Superior temporal gyrus (tissue), 1 donor: ENCODE results near the gene CNKSR3.
A peak's percentile ranks its signal among the peaks of the same experiment; 100 is the strongest.

Source experiments
- DNase-seq: peaks from one replicate; pipeline ENCODE4 v3.0.0-alpha.2; 2016; ENCODE audit errors: extremely low spot score

The CNKSR3 gene

DNA sequence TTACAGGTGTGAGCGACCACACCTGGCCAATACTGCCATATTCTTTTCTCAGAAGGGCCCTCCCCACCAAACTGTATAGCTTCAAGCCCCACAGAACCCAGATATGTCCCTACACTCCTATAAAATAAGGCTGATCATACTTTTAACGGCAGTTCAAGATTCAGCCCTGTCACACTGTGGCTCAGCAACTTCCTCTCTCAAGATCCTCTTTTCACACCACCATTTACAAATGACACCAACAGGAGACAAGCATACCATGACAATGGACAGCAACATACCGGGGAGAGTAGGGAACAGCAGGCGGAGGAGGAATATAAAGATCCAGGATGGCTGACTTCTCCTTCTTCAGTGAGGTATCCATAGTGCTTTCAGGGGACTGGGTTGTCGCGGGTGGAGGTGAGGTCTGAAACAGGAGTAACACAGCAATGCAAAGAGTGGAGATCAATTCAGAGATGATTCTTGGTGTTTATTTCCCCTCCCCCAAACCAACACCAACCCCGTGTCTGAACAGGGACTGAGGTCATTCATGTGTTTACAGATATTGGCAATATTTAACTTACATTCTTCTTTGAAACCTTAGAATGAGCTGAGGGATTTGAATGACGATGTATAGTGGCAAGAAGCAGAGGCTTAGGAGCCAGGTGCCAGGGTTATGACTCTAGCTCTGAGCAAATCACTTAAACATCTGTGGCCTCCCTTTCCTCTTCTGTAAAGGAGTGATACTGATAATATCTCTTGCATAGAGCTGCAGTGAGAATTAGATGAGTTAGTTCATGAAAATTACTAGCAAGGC is 96.3 kb downstream of the CNKSR3 start:
- no peak for DNase-seq

DNA sequence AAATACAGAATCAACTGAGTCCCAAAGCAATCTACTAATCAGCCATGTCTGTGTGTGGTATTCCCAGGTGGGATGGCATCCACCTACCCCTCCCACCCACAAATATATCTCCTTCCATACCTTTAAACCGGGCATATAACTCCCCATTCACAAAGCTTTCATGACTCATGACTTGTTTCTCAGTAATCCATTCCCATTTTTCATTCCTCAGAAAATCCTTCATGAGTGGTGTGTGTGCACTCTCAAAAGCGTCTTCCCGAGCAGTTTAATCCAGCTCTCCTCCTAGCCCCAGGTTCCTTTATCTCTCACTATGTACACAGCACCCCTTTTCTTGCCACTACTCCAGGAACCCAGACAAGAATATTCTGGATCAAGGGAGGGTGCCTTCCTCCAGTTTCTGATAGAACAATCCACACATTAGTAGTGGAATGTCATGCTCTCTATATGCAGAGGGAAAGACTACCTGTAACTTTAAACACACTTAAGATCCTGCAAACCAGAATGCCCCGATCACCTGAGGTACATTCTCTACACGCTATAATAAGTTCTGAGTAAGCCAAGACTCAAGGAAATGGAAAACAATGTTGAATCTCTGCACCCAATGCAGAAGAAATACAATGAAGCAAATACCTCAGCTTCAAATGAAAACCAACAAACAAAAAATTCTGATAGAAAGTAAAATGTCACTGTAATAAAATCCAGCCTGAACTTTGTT is 98.2 kb downstream of the CNKSR3 start:
- DNase-seq, result peak; percentile 8

DNA sequence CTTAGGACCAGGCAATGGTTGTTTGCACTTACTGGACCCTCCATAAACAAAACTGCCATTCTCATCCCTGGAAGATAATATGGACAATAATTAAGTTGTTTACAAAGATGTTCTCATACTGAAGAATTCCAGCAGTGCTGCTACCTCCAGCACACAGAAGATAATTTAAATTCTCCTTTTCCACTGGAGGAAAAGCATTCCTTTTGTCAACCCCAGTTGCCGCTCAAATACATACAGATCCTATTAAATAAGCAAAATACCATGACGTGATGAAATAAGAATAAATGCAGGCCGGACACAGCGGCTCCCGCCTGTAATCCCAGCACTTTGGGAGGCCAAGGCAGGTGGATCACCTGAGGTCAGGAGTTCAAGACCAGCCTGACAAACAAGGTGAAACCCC is 99.4 kb downstream of the CNKSR3 start:
- DNase-seq, result no peak

GRCh38 chr6:154410619-154411072 is 99.8 kb downstream of the CNKSR3 start:
- DNase-seq, result peak; percentile 77

- DNase-seq, result peak; percentile 78
Measured at GRCh38 chr6:154408891-154409500, 101.5 kb downstream of the CNKSR3 start.

DNA sequence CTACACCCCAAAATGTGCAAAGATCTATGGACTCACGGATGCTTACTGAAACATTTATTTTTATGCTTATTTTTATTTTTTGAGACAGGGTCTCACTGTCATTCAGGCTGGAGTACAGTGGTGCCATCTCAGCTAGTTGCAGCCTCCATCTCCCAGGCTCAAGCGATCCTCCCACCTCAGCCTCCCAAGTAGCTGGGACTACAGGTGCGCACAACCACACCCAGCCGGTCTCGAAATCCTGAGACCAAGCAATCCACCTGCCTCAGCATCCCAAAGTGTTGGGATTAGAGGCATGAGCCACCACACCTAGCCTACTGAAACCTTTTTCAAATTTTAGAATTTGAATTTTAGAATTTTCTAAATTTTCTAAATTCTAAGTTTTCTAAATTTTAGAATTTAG is 103.0 kb downstream of the CNKSR3 start:
- DNase-seq, result no peak

- no peak for DNase-seq
Measured at GRCh38 chr6:154406869-154407268, 103.6 kb downstream of the CNKSR3 start.

DNA sequence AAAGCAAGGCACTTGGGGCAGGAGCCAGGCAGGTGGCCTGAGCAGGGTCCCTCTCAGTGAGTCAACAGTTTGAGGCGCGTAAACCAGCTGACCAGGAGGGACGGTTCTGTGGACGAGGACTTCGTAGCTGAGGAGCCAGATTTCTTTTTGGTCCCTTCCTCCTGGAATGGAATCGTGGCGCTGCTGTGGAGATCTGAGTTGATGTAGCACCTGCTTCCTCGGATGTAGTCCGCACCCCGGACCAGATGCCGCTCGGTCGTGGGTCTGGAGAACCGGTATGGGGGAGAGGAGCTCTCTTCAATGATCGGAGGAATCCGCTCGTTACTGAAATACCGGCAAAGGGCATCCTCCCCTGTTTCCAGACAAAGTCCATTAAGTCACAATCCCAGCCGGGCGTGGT is 104.2 kb downstream of the CNKSR3 start:
- DNase-seq, result no peak

- no peak for DNase-seq
Measured at GRCh38 chr6:154404791-154405400, 105.6 kb downstream of the CNKSR3 start.

GRCh38 chr6:154403788-154404187 is 106.7 kb downstream of the CNKSR3 start:
- DNase-seq, result no peak

DNA sequence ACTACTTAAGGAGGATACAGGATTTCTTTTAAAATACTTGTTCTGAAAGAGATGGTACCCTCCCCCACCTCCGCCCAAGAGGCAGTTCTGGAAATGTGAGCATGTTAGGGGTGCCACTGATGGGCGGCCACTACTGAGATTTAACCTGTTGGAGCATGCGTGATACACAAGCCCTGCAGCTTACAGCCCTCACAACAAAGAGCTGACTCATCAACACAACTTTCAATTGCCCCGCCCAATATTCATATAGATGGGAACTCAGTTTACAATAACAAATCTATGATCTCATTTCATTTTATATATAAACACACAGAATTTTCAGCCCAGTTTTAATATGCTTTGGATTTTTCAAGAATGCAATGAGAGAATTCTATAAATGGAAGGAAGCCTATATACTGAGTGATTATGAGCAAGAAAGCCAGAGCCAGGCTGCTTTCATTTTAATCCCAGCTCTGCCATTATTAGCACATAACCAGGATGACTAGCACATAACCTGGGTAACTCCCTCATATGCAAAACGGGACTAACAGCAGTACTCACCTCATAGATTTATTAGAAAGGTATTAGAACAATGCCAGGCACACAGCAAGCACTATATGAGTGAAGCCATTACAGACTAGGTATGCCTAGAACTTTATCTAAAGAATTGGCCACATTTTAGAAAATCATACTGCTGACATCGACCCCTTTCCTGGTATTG is 108.3 kb downstream of the CNKSR3 start:
- no peak for DNase-seq

DNA sequence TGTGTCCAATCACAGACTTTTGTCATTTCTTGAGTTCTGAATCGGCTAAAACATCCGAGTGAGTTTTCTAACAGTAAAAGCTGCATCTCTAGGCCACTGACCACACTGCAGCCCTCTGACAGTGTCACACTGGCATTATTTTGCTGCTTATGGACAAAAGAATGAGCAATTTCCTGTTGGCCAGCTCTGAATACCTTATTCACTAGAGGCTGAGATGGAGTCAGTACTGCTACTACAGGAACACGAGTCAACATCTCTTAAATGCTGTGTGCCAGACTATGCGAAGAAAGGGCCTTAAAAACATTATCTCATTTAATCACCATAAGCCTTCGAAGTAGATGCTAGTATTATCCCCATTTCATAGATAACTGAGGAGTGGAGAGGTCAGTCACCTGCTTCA is 111.4 kb downstream of the CNKSR3 start:
- peak; percentile 70 for DNase-seq

DNA sequence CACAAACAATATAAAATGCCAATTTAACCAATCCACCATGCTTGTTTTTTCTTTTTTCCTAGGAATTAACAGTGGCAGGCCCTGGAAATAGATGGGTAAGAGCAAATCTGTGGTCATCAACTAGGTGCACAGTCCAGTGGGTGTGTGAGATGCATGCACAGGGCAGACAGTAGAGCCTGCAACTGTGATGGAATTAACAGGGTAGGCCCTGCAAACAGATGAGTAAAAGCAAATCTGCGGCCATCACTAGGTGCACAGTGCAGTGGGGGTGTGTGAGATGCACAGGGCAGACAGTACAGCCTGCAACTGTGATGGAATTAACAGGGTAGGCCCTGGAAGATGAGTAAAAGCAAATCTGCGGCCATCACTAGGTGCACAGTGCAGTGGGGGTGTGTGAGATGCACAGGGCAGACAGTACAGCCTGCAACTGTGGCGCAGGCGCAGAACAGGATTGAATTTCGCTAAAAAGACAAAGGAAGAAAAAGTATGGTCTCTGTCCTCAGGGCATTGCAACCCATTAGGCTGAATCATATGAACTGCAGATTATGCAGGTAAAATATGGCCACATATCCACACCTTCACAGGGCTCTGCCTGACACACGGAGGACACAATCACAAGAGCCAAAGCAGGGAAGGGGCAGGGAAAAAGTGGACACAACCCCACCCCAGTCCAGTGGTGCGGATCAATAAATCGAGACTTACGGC is 112.8 kb downstream of the CNKSR3 start:
- DNase-seq, result no peak

DNA sequence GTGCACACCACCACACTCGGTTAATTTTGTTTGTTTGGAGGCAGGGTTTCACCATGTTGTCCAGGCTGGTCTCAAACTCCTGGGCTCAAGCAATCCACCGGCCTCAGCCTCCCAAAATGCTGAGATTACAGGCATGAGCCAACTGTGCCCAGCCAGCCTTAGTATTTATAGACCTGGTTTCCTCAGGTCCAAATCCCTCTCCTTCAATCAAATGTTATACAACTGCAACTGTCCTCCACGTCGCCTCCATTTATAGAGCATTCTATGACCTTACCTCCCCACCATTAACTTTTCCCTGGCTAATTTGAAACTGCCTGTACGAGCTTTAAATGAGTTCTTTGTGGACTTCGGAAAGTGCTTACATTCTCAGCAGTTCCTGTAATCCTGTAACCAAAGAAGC is 114.6 kb downstream of the CNKSR3 start:
- no peak for DNase-seq

DNA sequence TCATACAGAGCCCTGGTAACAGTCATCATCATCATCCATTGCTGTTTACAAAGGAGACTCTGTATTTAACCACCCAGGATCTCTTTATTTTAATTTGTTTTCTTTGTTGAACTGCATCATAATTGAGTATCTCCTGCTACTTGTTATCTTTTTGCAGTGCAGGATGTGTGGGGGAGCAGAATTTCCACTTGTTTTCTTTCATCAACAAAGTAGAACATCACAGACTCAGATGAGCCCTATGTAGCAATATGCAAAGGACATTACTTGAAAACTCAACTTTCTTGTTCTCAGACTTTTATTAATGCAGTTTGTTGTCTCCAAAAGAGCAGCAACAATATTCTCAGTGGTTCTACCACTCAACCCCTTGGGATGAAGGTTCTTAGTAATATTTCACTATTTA is 115.2 kb downstream of the CNKSR3 start:
- no peak for DNase-seq

DNA sequence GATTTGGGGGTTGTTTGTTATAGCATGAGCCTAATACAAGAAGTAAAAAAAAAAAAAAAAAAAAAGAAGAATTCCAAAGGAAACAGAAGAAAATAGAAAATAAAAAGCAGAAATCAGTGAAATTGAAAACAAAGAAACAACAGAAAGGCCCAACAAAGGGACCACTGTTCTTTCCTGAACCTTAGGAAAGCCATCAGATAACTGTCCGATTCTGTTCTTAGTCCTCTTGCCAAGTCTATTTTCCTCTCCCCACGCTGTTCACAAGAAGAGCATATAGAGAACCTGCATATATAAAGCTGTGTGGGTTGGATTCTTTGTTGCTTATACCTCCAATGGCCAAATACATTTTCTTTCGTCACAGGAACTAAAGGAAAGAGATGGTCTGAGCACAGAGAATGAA is 115.9 kb downstream of the CNKSR3 start:
- peak; percentile 72 for DNase-seq

DNA sequence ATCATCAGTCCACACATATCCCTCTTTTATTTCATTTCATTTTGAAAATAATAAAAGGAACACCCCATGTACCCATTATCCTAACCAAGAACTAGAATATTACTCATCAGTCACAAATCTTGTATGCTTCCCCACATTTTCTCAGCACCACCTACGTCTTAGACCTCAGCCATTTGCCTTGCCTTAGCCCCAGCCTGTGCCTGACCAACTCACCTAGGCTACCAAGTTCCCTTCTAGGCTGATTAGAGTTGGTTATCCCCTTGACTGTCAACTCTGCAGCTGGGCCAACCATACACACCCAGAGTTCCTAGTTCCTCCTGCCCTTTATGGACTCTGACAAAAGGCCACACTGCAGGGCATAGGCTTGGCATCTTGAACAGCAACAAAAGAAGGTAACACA is 120.5 kb downstream of the CNKSR3 start:
- no peak for DNase-seq

DNA sequence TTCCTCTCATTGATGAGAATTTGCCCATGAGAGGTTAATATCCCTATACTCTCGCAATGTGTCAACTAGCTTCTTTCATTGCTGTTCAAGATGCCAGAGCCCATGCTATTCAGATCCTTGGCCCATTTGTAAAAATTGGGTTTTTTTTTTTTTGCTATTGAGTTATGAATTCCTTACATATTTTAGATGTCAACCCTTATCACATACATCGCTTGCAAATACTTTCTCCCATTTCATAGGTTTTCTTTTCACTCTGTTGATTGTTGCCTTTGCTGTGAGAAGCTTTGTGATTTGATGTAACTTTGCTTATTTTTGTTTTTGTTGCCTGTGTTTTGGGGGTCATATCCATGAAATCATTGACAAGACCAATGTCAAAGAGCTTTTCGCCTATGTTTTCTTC is 121.7 kb downstream of the CNKSR3 start:
- DNase-seq, result no peak

DNA sequence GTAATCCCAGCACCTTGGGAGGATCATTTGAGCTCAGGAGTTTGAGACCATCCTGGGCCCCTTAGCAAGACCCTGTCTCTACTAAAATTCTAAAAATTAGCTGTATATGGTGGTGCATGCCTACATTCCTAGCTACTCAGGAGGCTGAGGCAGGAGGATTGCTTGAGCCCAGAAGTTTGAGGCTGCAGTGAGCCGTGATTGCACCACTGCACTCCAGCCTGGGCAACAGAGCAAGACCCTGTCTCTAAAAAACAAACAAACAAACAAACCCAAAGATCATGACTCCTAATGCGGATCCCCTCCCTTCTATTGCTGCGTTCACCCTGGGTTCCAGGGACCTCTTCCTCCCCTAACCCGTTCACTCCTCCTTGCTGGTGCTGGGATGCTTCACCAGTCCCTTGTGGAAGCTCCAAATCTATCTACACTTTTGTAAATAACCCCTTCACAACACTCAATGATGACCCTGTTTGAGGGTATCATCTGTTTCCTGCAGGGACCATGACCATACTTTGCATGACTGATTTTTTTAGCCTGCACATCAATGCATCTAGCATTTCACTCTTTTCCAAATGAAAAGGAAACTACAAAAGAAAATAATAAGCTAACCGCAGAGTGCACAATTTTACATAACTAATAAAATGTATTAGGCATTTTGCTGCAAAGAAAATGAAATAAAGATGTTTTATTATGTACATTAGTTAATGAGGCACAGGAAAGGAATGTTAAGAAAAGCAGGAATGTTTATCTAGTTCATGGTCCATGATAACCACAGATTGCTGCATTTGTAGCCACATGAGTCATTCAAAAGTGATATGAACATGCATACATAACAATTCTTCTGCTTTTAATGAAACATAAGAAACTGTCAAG is 123.4 kb downstream of the CNKSR3 start:
- no peak for DNase-seq

DNA sequence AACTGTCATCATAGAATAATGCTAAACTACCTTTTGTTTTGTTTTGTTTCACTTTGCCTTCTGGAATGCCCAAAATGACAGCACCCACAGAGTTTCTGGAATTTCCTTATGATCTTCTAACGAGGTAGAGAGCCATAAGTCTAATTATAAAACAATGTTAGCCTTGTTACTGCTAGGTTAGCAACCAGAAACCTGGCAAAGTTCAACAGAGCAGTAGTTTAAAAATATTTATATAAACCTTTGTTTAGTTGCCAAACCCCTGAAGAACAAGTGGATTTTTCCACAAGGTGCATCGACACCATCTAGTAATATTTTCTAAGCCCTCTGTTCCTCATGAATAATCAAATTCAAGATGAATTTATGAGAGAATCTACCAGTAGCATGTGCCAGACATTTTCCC is 126.3 kb downstream of the CNKSR3 start:
- no peak for DNase-seq
